ENCODE data around the gene PLCD4.

Gene PLCD4

DNA sequence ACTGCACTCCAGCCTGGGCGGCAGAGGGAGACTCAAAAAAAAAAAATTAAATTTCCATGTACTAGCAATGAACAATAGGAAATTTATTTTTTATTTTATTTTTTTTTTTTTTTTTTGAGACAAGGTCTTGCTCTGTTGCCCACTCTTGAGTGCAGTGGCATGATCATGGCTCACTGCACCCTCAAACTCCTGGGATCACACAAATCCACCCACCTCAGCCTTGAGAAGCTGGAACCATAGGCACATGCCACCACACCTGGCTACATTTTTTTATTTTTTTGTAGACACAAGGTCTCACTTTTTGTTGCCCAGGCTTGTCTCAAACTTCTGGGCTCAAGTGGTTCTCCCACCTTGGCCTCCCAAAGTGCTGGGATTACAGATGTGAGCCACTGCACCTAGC lies 22.2 kb upstream of the PLCD4 start:
- no peaks in the 10 kb centered on the region for H3K9me3 ChIP-seq (ENCODE audit: low read depth, low read length)
- no peak for DNase-seq (ENCODE audit: low read depth, low spot score)
- H3K36me3 ChIP-seq (ENCODE audit: insufficient read depth, low read length): peaks cover 92% of the 10 kb centered on the region
- no peak overlapping the region for H3K9ac ChIP-seq (ENCODE audit: insufficient read length)
- no peak overlapping the region for H3K27ac ChIP-seq
- no peak overlapping the region for H3K4me3 ChIP-seq
- TF ChIP-seq EZH2 (IDR thresholded peaks at IDR 0.05) (no peak), FOXP2 (optimal IDR thresholded peaks at IDR 0.05; ENCODE audit: control extremely low read depth, extremely low read length, insufficient read depth) (no peak), POLR2AphosphoS5 (IDR thresholded peaks at IDR 0.05; ENCODE audit: borderline replicate concordance, low read depth, low read length) (no peak)

- H3K4me3 ChIP-seq: no peak overlapping the region
- H3K9me3 ChIP-seq (ENCODE audit: low read depth, low read length): no peaks in the 10 kb centered on the region
- no peaks in the 10 kb centered on the region for H3K36me3 ChIP-seq (ENCODE audit: insufficient read depth, low read length)
- H3K27ac ChIP-seq: no peak overlapping the region
- DNase-seq (ENCODE audit: low read depth, low spot score): no peak
- no peak for TF ChIP-seq POLR2AphosphoS5 (IDR thresholded peaks at IDR 0.05; ENCODE audit: borderline replicate concordance, low read depth, low read length)
- TF ChIP-seq FOXP2 (optimal IDR thresholded peaks at IDR 0.05; ENCODE audit: control extremely low read depth, extremely low read length, insufficient read depth): no peak
- TF ChIP-seq EZH2 (IDR thresholded peaks at IDR 0.05): no peak
- H3K9ac ChIP-seq (ENCODE audit: insufficient read length): no peak overlapping the region
These were observed 2.3 kb upstream of the PLCD4 start for GRCh38 chr2:218605432-218605831.

GRCh38 chr2:218615868-218616315 lies 8.2 kb downstream of the PLCD4 start:
- no peak for TF ChIP-seq EZH2 (IDR thresholded peaks at IDR 0.05)
- TF ChIP-seq FOXP2 (optimal IDR thresholded peaks at IDR 0.05; ENCODE audit: control extremely low read depth, extremely low read length, insufficient read depth): no peak
- TF ChIP-seq POLR2AphosphoS5 (IDR thresholded peaks at IDR 0.05; ENCODE audit: borderline replicate concordance, low read depth, low read length): no peak
- no peak overlapping the region for H3K9ac ChIP-seq (ENCODE audit: insufficient read length)
- no peaks in the 10 kb centered on the region for H3K36me3 ChIP-seq (ENCODE audit: insufficient read depth, low read length)
- no peaks in the 10 kb centered on the region for H3K9me3 ChIP-seq (ENCODE audit: low read depth, low read length)
- no peak overlapping the region for H3K4me3 ChIP-seq
- no peak for DNase-seq (ENCODE audit: low read depth, low spot score)
- no peak overlapping the region for H3K27ac ChIP-seq

GRCh38 chr2:218618102-218618860 lies 10.6 kb downstream of the PLCD4 start:
- no peaks in the 10 kb centered on the region for H3K36me3 ChIP-seq (ENCODE audit: insufficient read depth, low read length)
- TF ChIP-seq EZH2 (IDR thresholded peaks at IDR 0.05): no peak
- no peak for TF ChIP-seq POLR2AphosphoS5 (IDR thresholded peaks at IDR 0.05; ENCODE audit: borderline replicate concordance, low read depth, low read length)
- TF ChIP-seq FOXP2 (optimal IDR thresholded peaks at IDR 0.05; ENCODE audit: control extremely low read depth, extremely low read length, insufficient read depth): no peak
- no peak overlapping the region for H3K27ac ChIP-seq
- no peaks in the 10 kb centered on the region for H3K9me3 ChIP-seq (ENCODE audit: low read depth, low read length)
- H3K4me3 ChIP-seq: no peak overlapping the region
- DNase-seq (ENCODE audit: low read depth, low spot score): no peak
- H3K9ac ChIP-seq (ENCODE audit: insufficient read length): no peak overlapping the region

- Histone ChIP-seq H3K36me3 (ENCODE audit: insufficient read depth, low read length) (no peaks in the 10 kb centered on the region), H3K4me3 (no peak overlapping the region), H3K27ac (no peak overlapping the region), H3K9ac (ENCODE audit: insufficient read length) (no peak overlapping the region), H3K9me3 (ENCODE audit: low read depth, low read length) (no peaks in the 10 kb centered on the region)
- no peak for TF ChIP-seq EZH2 (IDR thresholded peaks at IDR 0.05)
- TF ChIP-seq POLR2AphosphoS5 (IDR thresholded peaks at IDR 0.05; ENCODE audit: borderline replicate concordance, low read depth, low read length): no peak
- no peak for TF ChIP-seq FOXP2 (optimal IDR thresholded peaks at IDR 0.05; ENCODE audit: control extremely low read depth, extremely low read length, insufficient read depth)
- no peak for DNase-seq (ENCODE audit: low read depth, low spot score)
These were observed 13.3 kb downstream of the PLCD4 start for GRCh38 chr2:218621007-218621406.

DNA sequence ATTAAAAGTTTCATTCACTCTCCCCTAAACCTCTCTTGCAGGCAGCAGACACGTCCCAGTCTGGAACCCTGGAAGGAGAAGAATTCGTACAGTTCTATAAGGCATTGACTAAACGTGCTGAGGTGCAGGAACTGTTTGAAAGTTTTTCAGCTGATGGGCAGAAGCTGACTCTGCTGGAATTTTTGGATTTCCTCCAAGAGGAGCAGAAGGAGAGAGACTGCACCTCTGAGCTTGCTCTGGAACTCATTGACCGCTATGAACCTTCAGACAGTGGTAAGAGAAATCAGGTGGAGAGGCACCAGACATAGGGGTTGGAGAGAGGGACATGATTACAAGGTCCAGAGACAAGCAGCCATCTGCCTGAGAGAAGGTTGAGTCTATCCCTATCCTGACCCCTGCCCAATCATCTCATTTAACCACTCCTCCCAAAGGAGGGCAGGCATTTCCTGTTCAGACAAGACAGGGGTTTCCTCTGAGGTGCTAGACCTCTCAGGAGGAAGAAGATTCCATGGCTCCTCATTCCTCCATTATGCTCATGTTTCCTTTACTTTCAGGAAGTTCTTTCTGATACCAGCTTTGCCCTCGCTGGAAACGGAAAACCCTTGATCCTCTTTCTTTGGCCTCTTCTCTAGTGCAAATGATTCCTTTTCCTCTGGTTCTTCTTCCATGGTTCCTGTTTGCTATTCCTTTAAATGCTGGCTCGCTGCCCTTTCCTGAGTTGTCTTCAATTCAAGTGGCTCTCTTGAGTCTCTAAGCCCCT lies 15.1 kb downstream of the PLCD4 start:
- Histone ChIP-seq H3K27ac (peak overlapping the region; percentile 91), H3K36me3 (ENCODE audit: insufficient read depth, low read length) (no peaks in the 10 kb centered on the region), H3K9ac (ENCODE audit: insufficient read length) (peak overlapping the region; percentile 29), H3K4me3 (peak overlapping the region; percentile 35), H3K9me3 (ENCODE audit: low read depth, low read length) (no peaks in the 10 kb centered on the region)
- TF ChIP-seq POLR2AphosphoS5 (IDR thresholded peaks at IDR 0.05; ENCODE audit: borderline replicate concordance, low read depth, low read length): 0 out of 2 replicates have a peak, but pooled peaks have one; percentile 45
- no peak for TF ChIP-seq EZH2 (IDR thresholded peaks at IDR 0.05)
- peak; percentile 14 for DNase-seq (ENCODE audit: low read depth, low spot score)

DNA sequence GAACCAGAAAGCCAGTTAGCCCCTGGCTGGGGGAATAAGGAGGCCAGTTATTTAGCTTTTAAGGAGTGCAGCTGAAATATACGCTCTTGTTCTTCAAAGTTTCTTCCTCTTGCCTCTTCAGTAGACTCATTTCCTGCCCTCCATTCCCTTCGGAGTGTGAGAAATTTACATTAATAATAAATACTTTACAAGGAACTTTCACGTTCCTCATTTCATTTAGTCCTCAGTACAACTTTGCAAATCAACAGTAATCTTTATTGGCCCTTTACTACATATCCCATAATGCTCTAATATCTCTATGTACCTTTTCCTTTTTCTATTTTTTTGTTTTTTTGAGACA lies 15.6 kb downstream of the PLCD4 start:
- TF ChIP-seq POLR2AphosphoS5 (IDR thresholded peaks at IDR 0.05; ENCODE audit: borderline replicate concordance, low read depth, low read length): no peak
- no peak for TF ChIP-seq FOXP2 (optimal IDR thresholded peaks at IDR 0.05; ENCODE audit: control extremely low read depth, extremely low read length, insufficient read depth)
- no peak for TF ChIP-seq EZH2 (IDR thresholded peaks at IDR 0.05)
- H3K9me3 ChIP-seq (ENCODE audit: low read depth, low read length): no peaks in the 10 kb centered on the region
- DNase-seq (ENCODE audit: low read depth, low spot score): no peak
- H3K9ac ChIP-seq (ENCODE audit: insufficient read length): peak overlapping the region; percentile 29
- peak overlapping the region; percentile 91 for H3K27ac ChIP-seq
- peak overlapping the region; percentile 35 for H3K4me3 ChIP-seq
- H3K36me3 ChIP-seq (ENCODE audit: insufficient read depth, low read length): no peaks in the 10 kb centered on the region

DNA sequence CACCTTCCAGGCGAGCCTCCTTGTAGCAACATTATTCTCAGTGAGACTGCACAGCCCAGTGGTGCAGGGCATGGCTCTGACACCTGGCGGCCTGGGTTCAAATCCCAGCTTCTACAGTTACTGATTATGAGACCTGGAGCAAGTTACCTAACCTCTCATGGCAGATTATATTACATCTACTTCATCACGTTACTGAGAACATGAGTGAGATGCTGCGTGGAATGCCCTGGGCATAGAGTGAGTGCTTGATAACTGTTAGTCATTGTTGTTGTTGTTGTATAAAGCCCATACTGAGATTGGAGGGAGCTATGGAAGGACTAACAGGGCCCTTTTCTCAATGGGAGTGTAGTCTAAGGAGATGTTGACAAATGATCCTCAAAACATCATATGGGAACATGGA lies 18.7 kb downstream of the PLCD4 start:
- H3K4me3 ChIP-seq: no peak overlapping the region

More for the DNA sequence above, 18.7 kb downstream of the PLCD4 start:
- no peak for DNase-seq (ENCODE audit: low read depth, low spot score)
- H3K36me3 ChIP-seq (ENCODE audit: insufficient read depth, low read length): no peaks in the 10 kb centered on the region
- TF ChIP-seq EZH2 (IDR thresholded peaks at IDR 0.05) (no peak), POLR2AphosphoS5 (IDR thresholded peaks at IDR 0.05; ENCODE audit: borderline replicate concordance, low read depth, low read length) (no peak), FOXP2 (optimal IDR thresholded peaks at IDR 0.05; ENCODE audit: control extremely low read depth, extremely low read length, insufficient read depth) (no peak)
- H3K9me3 ChIP-seq (ENCODE audit: low read depth, low read length): no peaks in the 10 kb centered on the region
- no peak overlapping the region for H3K27ac ChIP-seq
- no peak overlapping the region for H3K9ac ChIP-seq (ENCODE audit: insufficient read length)

Measured in SK-N-MC (cell line).